Mucosa of gallbladder (tissue), 1 donor: Measurements from ENCODE around the gene QRICH1. TPM values are rescaled to one million over a fixed set of nuclear protein-coding genes. Genes with fewer than 3 reads are reported as not detected.

Experiments
- DNase-seq: peaks from one replicate; pipeline ENCODE4 v3.0.0-alpha.2; 2020; ENCODE audit warnings: low spot score
- total RNA-seq: library from RNA; stranded (reverse); gene quantifications from one replicate; pipeline ENCODE4 v1.2.1, GENCODE V29; 2021
- donor health status: DM: no; HTN: no; CAD: no.

The QRICH1 gene
- total RNA-seq = 83.9 TPM

- peak; percentile 99 for DNase-seq
Measured at GRCh38 chr3:49093853-49094767, at the start of gene QRICH1. QRICH1 (minus strand) TSS chr3:49094071; CDS start chr3:49077017, 17,054 bp downstream.

GRCh38 chr3:49140080-49140479, 46.2 kb upstream of the QRICH1 start:
- no peak for DNase-seq

GRCh38 chr3:49135499-49135898, 41.6 kb upstream of the QRICH1 start:
- no peak for DNase-seq

GRCh38 chr3:49134471-49135265, 40.8 kb upstream of the QRICH1 start:
- DNase-seq = no peak

GRCh38 chr3:49133226-49133951, 39.5 kb upstream of the QRICH1 start:
- DNase-seq = peak; percentile 89

GRCh38 chr3:49132437-49133225, 38.8 kb upstream of the QRICH1 start, which contains the start of gene LAMB2:
LAMB2 (minus strand) TSS chr3:49133050; CDS start chr3:49132867, 183 bp downstream.
- peak; percentile 78 for DNase-seq

- no peak for DNase-seq
Measured at GRCh38 chr3:49132073-49132436, 38.2 kb upstream of the QRICH1 start.

- DNase-seq = no peak
Measured at GRCh38 chr3:49131576-49131975, 37.7 kb upstream of the QRICH1 start.

- DNase-seq = no peak
Measured at GRCh38 chr3:49131040-49131439, 37.2 kb upstream of the QRICH1 start.

GRCh38 chr3:49124991-49125670, 31.3 kb upstream of the QRICH1 start:
- DNase-seq = no peak

GRCh38 chr3:49124203-49124602, 30.3 kb upstream of the QRICH1 start:
- no peak for DNase-seq

- no peak for DNase-seq
Measured at GRCh38 chr3:49123687-49124086, 29.8 kb upstream of the QRICH1 start.

- no peak for DNase-seq
Measured at GRCh38 chr3:49122886-49123545, 29.1 kb upstream of the QRICH1 start.

GRCh38 chr3:49122451-49122850, 28.6 kb upstream of the QRICH1 start:
- no peak for DNase-seq

- no peak for DNase-seq
Measured at GRCh38 chr3:49122022-49122421, 28.2 kb upstream of the QRICH1 start.

- no peak for DNase-seq
Measured at GRCh38 chr3:49121132-49121736, 27.4 kb upstream of the QRICH1 start.

- DNase-seq = peak; percentile 95
Measured at GRCh38 chr3:49120438-49121131, 26.7 kb upstream of the QRICH1 start, which contains the start of gene USP19. USP19 (minus strand) TSS chr3:49120823; CDS start chr3:49119145, 1,678 bp downstream.

GRCh38 chr3:49120096-49120437, 26.2 kb upstream of the QRICH1 start:
- DNase-seq = no peak

GRCh38 chr3:49119439-49119838, 25.6 kb upstream of the QRICH1 start:
- DNase-seq = no peak
